HFFc6 (cell line): Measurements from ENCODE around the gene KRTAP1-4. TPM values are rescaled to one million over a fixed set of nuclear protein-coding genes. Genes with fewer than 3 reads are reported as not detected.
"Not testable (repeated sequence)": the region's sequence is repeated elsewhere in the genome, so short reads cannot be mapped to it uniquely, and the experiment has no call there.

Experiments used
- DNase-seq: peaks from one replicate; pipeline ENCODE4 v3.0.0-alpha.2; 2018
- H3K27ac Mint-ChIP-seq: 2 replicates; pipeline ENCODE4 v1.8.0; 2020; ENCODE audit warnings: mild to moderate bottlenecking, mixed read lengths
- H3K27me3 Mint-ChIP-seq: 2 replicates; pipeline ENCODE4 v1.8.0; 2021; ENCODE audit warnings: mild to moderate bottlenecking, moderate library complexity, mixed read lengths; ENCODE audit not compliant: insufficient read depth
- H3K36me3 Mint-ChIP-seq: 2 replicates; pipeline ENCODE4 v1.8.0; 2021; ENCODE audit warnings: low read depth, mixed read lengths
- H3K4me1 Mint-ChIP-seq: 2 replicates; pipeline ENCODE4 v1.8.0; 2020; ENCODE audit warnings: low read depth, mixed read lengths
- H3K4me3 Mint-ChIP-seq: 2 replicates; pipeline ENCODE4 v1.8.0; 2020; ENCODE audit warnings: mild to moderate bottlenecking, moderate library complexity, mixed read lengths
- H3K9me3 Mint-ChIP-seq: 2 replicates; pipeline ENCODE4 v1.8.0; 2020; ENCODE audit warnings: mild to moderate bottlenecking, mixed read lengths
- total RNA-seq, 6 experiments: library from RNA; stranded (reverse); fragmentation: NEBNext Ultra II Directional; extraction: Animal tissue kit (Norgen Biotek cat#: 25700); gene quantifications; 2 replicates in 1 of 6; 3 replicates in 5 of 6; pipeline ENCODE4 v1.2.3, GENCODE V29; 2021
- TF ChIP-seq, protein P1 (sequence below): fragments of 200-600 bp; sonication (generic); IDR thresholded peaks from 2 replicates; pipeline ENCODE4 v1.5.0; 2021; ENCODE audit warnings: antibody characterized with exemption, mild to moderate bottlenecking

KRTAP1-4 gene
- total RNA-seq, 6 experiments from 2014 or later = not detected

DNA sequence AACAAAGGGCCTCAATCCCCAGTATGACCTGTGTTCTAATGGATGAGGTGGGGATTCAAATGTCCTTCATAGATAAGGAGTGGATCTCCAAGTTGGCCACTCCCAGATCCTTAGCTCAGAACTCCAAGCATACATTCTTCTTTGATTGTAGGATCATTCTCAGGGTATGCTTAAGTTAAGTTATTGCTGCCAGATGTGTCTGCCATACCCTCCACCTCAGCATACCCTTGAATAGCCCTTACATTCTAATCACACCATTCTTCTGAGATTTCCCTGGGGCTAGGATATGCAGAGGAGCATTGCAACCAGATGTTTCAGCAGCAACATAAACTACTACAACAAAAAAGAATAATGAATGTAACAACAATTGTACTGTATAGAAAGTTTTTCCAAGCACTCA is 37.3 kb upstream of the KRTAP1-4 start:
- Mint-ChIP-seq H3K9me3 (no peaks in the 10 kb centered on the region), H3K27me3 (0 out of 2 replicates have a peak, but pooled peaks cover 3% of the 10 kb centered on the region), H3K4me1 (peaks cover 56% of the 10 kb centered on the region), H3K27ac (peak overlapping the region; percentile 83), H3K36me3 (peaks cover 5% of the 10 kb centered on the region), H3K4me3 (no peak overlapping the region)
- TF ChIP-seq, protein P1, sequence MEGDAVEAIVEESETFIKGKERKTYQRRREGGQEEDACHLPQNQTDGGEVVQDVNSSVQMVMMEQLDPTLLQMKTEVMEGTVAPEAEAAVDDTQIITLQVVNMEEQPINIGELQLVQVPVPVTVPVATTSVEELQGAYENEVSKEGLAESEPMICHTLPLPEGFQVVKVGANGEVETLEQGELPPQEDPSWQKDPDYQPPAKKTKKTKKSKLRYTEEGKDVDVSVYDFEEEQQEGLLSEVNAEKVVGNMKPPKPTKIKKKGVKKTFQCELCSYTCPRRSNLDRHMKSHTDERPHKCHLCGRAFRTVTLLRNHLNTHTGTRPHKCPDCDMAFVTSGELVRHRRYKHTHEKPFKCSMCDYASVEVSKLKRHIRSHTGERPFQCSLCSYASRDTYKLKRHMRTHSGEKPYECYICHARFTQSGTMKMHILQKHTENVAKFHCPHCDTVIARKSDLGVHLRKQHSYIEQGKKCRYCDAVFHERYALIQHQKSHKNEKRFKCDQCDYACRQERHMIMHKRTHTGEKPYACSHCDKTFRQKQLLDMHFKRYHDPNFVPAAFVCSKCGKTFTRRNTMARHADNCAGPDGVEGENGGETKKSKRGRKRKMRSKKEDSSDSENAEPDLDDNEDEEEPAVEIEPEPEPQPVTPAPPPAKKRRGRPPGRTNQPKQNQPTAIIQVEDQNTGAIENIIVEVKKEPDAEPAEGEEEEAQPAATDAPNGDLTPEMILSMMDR = no peak
- DNase-seq = peak; percentile 43

DNA sequence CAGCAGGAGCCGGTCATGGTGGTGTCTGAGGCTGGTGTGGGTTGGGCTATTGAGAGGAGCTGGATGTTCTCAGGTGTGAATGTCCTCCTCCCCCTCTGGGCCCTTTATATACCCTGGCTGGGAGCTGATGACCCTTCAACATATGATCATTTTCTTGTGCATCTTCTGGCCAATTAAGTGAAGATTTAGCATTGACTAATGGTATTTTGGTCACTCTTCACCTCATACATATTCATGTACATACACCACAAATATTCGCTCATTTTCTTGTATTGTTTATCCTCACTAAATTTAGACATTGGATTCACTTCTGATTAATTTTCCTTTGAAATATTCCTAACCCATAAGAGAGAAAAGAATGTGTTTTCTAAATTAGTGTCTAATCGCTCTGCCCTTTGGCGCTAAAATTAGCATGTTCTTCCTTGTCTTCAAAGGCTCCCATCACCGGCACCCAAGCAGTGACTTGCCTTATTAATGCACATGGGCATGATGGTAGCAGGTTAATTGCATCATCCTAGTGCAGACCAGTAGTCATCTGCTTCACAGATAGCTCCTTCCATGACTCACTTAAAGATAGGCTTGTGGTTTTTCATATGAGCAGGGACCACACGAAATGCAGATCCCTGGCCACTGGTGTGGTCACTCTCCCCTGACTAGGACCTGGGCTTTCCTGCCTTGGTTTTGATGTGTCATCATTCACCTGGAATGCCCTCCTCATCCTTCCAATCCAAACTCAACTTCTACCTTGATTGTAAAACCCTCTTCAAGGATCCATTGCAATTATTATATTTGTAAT is 36.0 kb upstream of the KRTAP1-4 start, which contains the start of gene KRTAP2-4:
Gene KRTAP2-4 (minus strand): TSS at position 51 of the 796 bp plus-strand sequence. CDS start 34 bp downstream, at position 17.
- peak within 1 kb of the TSS; percentile 83 for H3K27ac Mint-ChIP-seq

DNA sequence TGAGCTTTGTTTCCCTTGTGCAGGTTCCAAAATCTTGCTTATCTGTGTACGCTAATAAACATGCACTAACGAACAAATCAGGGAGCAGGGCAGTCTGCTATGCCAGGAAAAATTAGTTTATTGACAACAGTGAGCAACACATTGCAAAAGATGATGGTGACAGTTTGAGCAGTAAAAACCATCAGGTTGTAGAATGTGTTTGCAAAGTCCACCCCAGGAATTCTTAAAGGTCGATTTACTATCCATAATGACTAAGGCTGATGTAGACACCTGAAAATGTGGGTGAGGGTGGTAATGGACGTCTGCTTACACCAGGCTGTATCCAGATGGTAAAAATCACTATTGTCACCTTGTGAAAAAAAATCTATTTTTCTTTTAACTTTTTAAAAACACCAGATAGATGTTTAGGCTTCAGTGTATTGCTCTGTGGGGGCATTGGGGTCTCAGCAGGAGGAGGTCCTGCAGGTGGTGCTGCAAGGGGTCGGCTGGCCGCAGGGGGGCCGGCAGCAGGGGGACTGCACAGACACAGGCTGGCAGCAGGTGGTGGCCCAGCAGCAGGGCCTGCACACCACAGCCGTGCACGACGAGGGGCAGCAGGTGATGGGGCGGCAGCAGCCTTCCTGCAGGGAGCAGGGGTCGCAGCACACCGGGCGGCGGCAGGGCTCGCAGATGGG is 35.2 kb upstream of the KRTAP1-4 start:
- not testable (repeated sequence) for H3K27me3 Mint-ChIP-seq

More for the DNA sequence above, 36.0 kb upstream of the KRTAP1-4 start, which contains the start of gene KRTAP2-4:
- TF ChIP-seq, protein P1 = no peak
- Mint-ChIP-seq H3K4me3 (no peak within 1 kb of the TSS), H3K36me3 (peaks cover 5% of the 10 kb centered on the region), H3K4me1 (peaks cover 68% of the 10 kb centered on the region), H3K9me3 (no peaks in the 10 kb centered on the region), H3K27me3 (peaks cover 4% of the 10 kb centered on the region)
- peak; percentile 90 for DNase-seq

DNA sequence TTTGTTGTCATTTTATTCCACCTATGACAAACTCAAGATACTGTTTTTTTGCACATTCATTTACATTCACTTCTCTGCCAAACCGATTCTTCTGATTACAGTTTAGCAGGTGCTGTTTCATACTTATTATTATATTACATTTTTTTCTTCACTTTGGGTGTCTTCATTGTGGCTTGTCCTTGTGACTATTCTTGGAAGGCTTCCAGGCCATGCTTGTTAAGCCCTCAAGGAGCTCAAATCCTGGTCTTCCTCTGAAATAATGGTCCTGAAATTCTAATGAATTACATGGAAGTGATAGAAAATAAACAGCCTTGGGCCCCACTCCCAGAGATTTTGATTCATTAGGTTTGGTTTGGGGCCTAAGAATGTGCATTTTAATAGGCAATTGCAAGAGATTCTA is 34.3 kb upstream of the KRTAP1-4 start:
- Mint-ChIP-seq H3K27me3 (peaks cover 6% of the 10 kb centered on the region), H3K27ac (peak overlapping the region; percentile 93), H3K4me3 (no peak overlapping the region), H3K36me3 (peaks cover 5% of the 10 kb centered on the region), H3K9me3 (no peaks in the 10 kb centered on the region), H3K4me1 (peaks cover 84% of the 10 kb centered on the region)
- no peak for DNase-seq
- TF ChIP-seq, protein P1 = no peak

More for the DNA sequence above, 35.2 kb upstream of the KRTAP1-4 start:
- not testable (repeated sequence) for H3K9me3 Mint-ChIP-seq, H3K36me3 Mint-ChIP-seq, DNase-seq, H3K4me3 Mint-ChIP-seq
- Mint-ChIP-seq H3K27ac (peak overlapping the region; percentile 38; the same call in 1 of the 2 replicates), H3K4me1 (peaks cover 77% of the 10 kb centered on the region)

DNA sequence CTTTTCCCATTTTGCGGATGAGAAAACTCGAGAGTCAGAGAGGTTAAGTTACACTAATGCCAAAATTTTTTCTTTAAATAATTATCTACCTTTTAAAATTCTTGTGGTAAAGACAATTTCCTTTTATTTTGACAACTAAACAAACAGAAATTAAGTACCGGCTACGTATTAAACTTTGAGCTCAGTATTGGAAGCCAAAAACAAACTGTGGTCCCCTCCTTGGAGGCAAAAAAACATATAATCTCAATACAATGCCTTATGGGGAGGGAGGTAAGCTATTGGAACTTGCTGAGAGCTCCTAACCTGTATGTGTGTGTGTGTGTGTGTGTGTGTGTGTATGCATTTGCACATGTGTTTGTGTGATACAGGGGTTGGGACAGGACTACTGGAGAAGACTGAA is 33.5 kb upstream of the KRTAP1-4 start:
- Mint-ChIP-seq H3K4me1 (peaks cover 93% of the 10 kb centered on the region), H3K4me3 (no peak overlapping the region; the same call in 1 of the 2 replicates), H3K36me3 (peaks cover 5% of the 10 kb centered on the region), H3K27ac (peak overlapping the region; percentile 93), H3K9me3 (no peaks in the 10 kb centered on the region), H3K27me3 (peaks cover 6% of the 10 kb centered on the region)
- TF ChIP-seq, protein P1 = no peak
- DNase-seq = no peak
